Activated T-helper 1 cell treated with anti-CD3 and anti-CD28 coated beads, Interleukin-2, amount 50 U/mL, for 16 hours (primary cell): Measurements from ENCODE around the gene SERPINB5.
A peak's percentile ranks its signal among the peaks of the same experiment; 100 is the strongest.

Experiments
- DNase-seq, 2 donors: peaks; one replicate each; pipeline ENCODE4 v3.0.0-alpha.2; 2020; ENCODE audit warnings: low read depth in 1 of 2, low spot score in 1 of 2

SERPINB5 gene

DNA sequence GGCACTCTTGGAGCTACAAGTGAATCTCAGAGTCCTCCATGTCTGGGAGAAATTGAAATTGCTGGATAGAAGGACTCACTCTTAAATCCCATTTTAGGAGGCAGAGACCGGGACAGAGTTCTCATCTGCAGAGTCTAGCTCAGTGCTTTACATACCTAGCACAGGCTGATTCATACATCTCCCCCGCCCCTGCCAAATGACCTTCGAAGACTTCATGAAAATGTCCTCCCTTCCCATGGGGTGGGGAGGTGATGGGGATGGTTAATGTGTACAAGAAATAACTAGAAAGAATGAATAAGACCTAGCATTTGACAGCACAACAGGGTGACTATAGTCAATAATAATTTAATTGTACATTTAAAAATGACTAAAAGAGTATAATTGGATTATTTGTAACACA lies 8.2 kb upstream of the SERPINB5 start:
- no peak for DNase-seq

DNA sequence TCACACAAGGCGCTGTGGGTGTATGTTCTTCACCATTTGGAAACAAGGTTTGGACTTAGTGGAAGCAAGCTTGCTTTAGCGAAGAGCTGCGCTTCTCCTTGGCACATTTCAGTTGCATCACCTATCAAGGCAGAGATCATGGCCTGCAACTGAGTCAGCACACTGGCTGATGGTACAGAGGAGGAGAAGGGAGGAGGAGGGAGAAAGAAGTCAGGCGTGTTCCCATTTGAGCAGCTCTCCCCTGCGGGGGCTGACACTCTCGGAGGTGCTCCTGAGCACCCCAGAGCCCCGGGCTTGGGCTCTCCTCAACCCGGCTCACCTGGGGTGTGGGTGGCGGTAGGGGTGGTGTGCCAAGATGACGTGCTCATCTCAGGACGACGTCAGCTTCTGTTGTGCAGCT lies 6.0 kb upstream of the SERPINB5 start:
- DNase-seq: no peak

GRCh38 chr18:63472380-63472779 lies 4.4 kb upstream of the SERPINB5 start:
- DNase-seq: no peak

GRCh38 chr18:63477200-63477599 lies 442 bp downstream of the SERPINB5 start:
- no peak for DNase-seq

DNA sequence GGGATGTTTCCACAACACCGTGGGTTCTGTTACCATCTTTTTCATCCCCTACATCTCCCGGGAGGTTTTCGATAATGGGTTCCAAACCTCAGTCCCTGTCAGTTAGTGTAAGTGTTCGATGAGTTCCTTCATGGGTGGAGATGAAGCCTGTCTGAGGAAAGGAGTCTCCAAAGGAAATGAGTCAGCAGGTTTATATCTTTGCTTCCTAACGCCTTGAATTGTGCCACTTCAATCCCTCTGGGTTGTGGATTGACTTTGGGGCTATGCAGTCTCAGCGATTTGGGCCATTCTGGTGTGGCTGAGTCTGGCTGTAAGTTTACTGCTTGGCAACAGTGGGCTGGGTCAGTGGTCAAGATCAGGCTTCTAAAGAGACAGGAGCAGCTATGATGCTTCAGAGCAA lies 1.2 kb downstream of the SERPINB5 start:
- DNase-seq: no peak

GRCh38 chr18:63479826-63480225 lies 3.1 kb downstream of the SERPINB5 start:
- no peak for DNase-seq

- DNase-seq: no peak
Observed at GRCh38 chr18:63480476-63480875, 3.7 kb downstream of the SERPINB5 start.

DNA sequence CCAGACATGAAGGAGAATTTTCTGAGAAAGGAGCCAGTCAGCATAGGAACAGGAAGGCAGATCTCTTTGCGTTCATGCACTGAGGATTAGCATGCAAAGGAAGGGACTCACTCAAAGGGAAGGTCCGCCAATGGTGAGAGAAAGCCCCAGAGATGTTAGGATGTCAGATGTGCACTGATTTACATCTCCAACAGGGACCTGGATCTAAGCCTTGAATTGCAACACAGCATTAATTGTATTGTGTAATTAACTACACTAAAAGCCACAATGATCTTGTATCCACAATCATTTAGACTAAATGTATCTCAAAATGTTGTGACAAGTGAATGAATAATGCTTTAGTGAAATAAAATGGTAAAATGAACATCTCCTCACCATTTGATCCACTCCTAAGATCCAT lies 4.2 kb downstream of the SERPINB5 start:
- DNase-seq: no peak

DNA sequence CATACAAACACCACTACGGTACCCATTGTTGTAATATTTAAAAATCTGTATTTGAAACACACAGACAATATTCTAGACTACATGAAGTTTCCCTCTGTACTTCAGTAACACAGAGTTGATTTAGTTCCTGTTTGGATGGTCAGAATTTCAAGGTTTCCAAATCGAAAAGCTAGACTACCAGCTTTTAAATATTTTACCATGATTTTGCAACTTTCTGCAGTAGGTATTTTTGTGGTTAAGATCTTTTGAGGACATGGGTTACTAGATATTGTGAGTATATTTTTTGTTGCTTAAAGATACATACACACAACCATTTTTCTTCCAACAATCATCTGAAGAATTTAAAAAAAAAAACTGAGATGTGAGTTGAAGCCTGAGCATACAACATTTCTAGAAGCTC lies 10.9 kb downstream of the SERPINB5 start:
- DNase-seq: no peak

- no peak for DNase-seq
Observed at GRCh38 chr18:63488160-63488559, 11.4 kb downstream of the SERPINB5 start.

GRCh38 chr18:63492851-63493250 lies 16.1 kb downstream of the SERPINB5 start:
- DNase-seq: no peak

- DNase-seq: no peak
Observed at GRCh38 chr18:63495675-63496074, 18.9 kb downstream of the SERPINB5 start.

GRCh38 chr18:63505566-63506335 lies 29.0 kb downstream of the SERPINB5 start:
- no peak for DNase-seq

- no peak for DNase-seq
Observed at GRCh38 chr18:63506336-63506646, 29.5 kb downstream of the SERPINB5 start.

DNA sequence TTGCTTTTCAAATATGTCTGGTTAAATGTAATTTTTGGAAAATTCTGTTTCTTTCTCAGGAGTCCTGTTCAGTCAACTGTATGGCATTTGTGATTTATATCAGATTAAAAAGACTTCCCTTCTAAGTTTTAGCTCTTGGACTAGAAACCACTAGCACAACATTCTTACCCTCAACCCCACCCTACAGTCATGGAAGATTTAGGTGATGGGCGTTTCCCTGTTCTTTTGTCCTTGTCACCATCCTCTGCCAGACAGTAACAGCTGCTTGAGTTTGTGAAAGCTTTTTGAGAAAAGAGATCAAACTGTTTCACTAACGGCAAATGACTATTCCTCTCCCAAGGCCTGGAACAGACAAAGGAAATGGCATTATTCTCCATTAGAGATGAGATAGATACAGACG lies 31.8 kb downstream of the SERPINB5 start:
- DNase-seq: no peak

GRCh38 chr18:63511285-63511684 lies 34.5 kb downstream of the SERPINB5 start:
- no peak for DNase-seq

DNA sequence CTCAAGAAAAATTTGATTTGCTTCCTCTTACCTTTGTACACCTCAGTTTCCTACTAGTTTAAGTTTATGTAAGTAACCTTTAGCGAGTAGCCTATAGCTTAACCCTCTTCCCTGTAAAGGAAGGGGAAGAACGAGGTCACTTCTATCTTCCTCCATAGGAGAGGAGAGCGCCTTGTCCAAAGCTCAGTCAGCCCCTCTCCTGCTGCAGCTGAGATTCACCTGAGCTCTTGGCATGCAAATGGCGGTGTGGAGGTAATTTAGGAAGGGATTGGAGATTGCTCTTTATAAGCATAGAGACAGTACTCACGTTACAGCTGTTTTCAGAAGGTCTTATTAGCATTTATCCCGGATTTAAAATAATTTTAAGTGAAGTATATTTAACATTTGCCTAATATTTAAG lies 37.6 kb downstream of the SERPINB5 start:
- no peak for DNase-seq

- no peak for DNase-seq
Observed at GRCh38 chr18:63514888-63515678, 38.3 kb downstream of the SERPINB5 start.

DNA sequence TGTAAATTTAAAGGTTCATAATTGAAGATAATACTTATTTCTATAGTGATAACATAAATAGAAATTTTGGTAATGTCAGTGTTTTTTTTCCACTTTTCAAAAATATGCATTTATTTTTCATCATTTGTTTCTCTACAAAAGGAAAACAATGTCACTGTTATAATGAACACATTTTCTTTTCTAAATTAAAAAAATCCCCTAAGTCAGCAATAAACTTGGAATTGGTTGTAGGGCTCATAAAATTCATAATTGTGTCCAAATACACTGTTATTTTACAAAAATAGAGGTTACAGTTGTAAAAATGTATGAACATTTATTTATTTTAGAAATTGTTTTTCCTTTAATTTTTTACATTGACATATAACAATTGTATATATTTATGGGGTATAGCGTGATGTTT lies 39.0 kb downstream of the SERPINB5 start:
- DNase-seq: no peak

DNA sequence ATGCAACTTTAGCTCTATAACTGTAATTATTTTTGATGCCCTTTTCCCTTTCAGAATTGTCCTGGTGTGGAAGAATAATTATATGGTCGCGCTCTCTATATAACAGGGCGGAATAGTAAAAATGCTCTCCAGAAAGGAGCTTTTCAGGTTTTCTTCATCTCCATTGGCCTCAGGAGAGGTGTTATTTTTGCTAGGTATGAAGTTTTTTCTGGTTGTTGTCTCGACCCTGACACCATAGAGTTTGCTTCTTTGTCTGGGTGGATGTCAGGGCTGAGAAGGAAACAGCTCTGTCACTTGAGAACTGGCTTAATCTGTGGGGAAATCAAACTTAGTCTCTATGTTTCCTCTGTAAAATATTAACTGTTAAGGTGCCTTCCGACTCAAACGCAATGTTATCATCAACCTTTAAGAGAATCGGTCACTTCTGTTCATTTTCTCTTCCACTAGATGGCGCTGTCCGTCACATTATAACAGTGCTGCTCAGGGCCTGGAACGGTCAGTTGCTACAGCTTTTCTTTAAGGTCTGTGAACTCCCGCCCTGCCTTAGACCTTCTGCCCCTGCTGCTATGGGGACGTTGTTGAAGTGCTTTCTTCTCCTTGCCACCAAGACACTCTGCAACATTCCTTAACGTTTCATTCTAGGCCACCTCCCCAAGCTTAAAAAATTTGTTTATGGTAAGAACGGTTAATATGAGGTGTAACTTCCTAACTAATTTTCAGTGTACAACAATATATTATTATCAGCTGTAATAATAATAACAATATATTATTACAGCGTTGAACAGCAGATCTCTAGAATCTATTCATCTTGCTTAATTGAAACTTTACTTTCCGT lies 41.6 kb downstream of the SERPINB5 start:
- peak in 1 of 2 donors; percentile 17 for DNase-seq

DNA sequence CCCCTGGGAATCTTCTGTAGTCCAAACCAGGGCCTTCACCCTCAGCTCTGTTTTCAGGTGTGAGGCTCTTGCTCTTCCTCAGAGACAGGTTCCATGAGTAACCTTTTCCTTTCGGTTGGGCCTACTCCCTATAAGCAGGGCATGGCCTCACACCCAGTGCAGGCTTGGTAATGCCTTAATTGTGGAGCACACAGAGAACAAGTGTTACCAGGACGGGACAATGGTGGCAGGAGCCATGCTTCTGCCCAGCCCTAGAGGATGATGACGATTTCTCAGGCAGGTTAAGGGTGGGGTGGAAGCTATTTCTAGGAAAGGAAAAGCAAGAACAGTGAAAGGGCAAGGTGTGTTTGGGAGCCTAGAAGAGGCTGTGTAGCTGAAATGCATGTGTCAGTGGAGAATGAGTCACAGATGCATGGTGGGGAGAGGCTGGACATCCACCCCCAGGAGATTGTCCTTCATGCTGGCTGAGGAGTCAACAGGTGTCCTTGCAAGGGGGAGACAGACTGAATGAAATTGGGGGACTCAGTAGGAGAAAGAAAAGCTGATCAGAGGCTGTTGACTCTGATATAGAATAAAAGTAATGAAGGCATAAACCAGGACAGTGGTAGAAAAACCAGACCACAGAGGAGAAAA lies 43.4 kb downstream of the SERPINB5 start:
- no peak for DNase-seq
